ENCODE measurements around the gene RNF166.

RNF166 gene

DNA sequence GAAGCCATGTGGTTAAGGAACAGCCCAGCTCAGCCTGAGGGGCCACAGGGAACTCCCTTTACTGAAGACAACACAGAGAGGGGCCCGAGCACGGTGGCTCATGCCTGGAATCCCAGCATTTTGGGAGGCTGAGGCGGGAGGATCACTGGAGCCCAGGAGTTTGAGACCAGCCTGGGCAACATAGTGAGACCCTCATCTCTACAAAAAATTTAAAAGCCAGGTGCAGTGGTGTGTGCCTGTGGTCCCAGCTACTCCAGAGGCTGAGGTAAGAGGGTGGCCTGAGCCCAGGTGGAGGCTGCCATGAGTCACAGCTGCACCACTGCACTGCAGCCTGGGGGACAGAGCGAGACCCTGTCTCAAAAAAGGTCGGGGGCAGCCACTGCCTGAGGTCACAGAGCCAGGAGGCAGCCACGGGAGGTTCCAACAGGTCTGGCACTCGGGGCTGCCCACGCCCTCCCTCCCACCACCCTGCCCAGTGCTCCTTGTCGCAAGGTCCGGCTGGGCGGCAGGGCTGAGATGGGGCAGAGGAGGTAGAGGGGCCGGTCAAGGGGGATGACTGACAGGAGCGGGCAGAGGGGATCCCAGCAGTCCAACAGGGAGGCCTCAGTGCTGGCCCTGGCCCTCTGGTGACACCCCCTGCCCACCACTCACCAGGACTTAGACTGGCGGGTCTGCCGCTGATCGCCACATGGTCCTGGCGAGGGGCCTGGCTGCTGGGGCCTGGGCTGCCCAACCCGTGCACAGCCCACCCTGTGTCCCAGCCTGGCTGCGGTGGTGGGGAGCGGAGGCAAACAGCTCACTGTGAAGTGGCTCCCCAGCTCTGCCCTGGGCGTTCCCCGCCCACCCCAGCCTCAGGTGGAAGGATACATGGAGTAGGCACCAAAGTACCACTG is 58.8 kb downstream of the RNF166 start:
- Histone ChIP-seq H3K27me3 (ENCODE audit: control insufficient read depth, insufficient read depth, low read length) (no peaks in the 10 kb centered on the region), H3K4me1 (ENCODE audit: control insufficient read depth, insufficient read depth, low read length) (peaks cover 4% of the 10 kb centered on the region), H3K9ac (ENCODE audit: low read depth, low read length) (no peak overlapping the region), H3K9me3 (ENCODE audit: control insufficient read depth, insufficient read depth, low read length) (no peaks in the 10 kb centered on the region), H3K4me3 (ENCODE audit: low read depth, low read length) (no peak overlapping the region), H3K36me3 (ENCODE audit: control insufficient read depth, insufficient read depth, low read length) (peaks cover 16% of the 10 kb centered on the region)
